ENCODE data around the gene SLC9A9. TPM values are rescaled to one million over a fixed set of nuclear protein-coding genes. Genes with fewer than 3 reads are reported as not detected.

SLC9A9 gene
- total RNA-seq, 4 donors from 2014 or later: 1.7 to 8.2 (median 3.6) TPM

DNA sequence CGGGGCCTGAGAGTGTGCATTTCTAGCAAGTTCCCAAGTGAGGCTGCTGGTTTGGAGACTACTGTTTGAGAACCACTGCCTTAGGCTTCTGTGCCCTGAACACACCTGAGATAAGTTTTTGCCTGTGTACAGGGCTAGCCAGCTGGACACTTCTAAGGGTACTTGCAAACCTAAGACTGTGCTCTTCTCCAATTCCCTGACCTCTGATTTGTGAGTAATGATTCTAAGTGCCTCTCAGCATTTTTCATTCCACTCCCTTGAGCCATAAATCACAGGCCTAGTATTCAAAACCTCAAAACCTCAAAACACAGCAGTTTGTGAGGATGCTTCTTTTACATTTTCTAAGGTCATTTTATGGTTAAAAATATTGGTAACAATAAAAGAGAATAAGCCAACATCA is 580.3 kb downstream of the SLC9A9 start:
- Histone ChIP-seq H3K36me3 (no peaks in the 10 kb centered on the region), H3K4me1 (no peaks in the 10 kb centered on the region), H3K9me3 (no peaks in the 10 kb centered on the region), H3K27me3 (no peaks in the 10 kb centered on the region), H3K27ac (no peak overlapping the region), H3K4me3 (no peak overlapping the region)
- intact Hi-C loops (cut with DNase I; ENCODE audit: low total_unique reads): no loop called here
- TF ChIP-seq, protein P1, sequence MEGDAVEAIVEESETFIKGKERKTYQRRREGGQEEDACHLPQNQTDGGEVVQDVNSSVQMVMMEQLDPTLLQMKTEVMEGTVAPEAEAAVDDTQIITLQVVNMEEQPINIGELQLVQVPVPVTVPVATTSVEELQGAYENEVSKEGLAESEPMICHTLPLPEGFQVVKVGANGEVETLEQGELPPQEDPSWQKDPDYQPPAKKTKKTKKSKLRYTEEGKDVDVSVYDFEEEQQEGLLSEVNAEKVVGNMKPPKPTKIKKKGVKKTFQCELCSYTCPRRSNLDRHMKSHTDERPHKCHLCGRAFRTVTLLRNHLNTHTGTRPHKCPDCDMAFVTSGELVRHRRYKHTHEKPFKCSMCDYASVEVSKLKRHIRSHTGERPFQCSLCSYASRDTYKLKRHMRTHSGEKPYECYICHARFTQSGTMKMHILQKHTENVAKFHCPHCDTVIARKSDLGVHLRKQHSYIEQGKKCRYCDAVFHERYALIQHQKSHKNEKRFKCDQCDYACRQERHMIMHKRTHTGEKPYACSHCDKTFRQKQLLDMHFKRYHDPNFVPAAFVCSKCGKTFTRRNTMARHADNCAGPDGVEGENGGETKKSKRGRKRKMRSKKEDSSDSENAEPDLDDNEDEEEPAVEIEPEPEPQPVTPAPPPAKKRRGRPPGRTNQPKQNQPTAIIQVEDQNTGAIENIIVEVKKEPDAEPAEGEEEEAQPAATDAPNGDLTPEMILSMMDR (IDR thresholded peaks at IDR 0.05 in 4 of 5, conservative IDR thresholded peaks at IDR 0.05 in 1 of 5): no peak
- no peak for TF ChIP-seq POLR2A (IDR thresholded peaks at IDR 0.05)
- in situ Hi-C loops (cut with MboI; ENCODE audit: low sequenced_read_pairs in 4 of 4): no loop called here
- no peak for DNase-seq
- no peak for ATAC-seq

DNA sequence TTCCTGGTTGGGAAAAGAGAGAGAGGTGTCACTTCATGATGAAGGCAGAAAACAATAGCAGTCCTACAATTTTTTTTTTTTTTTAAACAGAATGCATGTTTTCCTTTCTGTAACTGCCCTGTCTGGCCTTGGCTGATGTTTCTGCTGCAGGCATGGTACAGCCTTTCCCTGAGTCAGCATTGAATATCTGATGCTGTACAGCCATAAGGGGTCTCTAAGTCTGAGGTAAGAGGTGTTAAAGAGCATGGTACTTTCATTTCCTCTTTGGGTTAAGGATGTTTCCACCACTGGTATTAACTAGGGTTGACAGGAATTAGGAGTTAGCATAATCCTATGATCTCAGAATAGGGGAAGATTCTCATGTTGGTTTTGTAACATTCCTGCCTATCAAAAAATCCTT is 581.3 kb downstream of the SLC9A9 start:
- Histone ChIP-seq H3K36me3 (no peaks in the 10 kb centered on the region), H3K27me3 (no peaks in the 10 kb centered on the region), H3K27ac (no peak overlapping the region), H3K4me1 (no peaks in the 10 kb centered on the region), H3K4me3 (no peak overlapping the region), H3K9me3 (no peaks in the 10 kb centered on the region)
- TF ChIP-seq POLR2A (IDR thresholded peaks at IDR 0.05): no peak
- TF ChIP-seq, protein P1 (IDR thresholded peaks at IDR 0.05 in 4 of 5, conservative IDR thresholded peaks at IDR 0.05 in 1 of 5): no peak
- ATAC-seq (no peak), DNase-seq (no peak)
- in situ Hi-C loops (cut with MboI; ENCODE audit: low sequenced_read_pairs in 4 of 4) (no loop called here), intact Hi-C loops (cut with DNase I; ENCODE audit: low total_unique reads) (no loop called here)

DNA sequence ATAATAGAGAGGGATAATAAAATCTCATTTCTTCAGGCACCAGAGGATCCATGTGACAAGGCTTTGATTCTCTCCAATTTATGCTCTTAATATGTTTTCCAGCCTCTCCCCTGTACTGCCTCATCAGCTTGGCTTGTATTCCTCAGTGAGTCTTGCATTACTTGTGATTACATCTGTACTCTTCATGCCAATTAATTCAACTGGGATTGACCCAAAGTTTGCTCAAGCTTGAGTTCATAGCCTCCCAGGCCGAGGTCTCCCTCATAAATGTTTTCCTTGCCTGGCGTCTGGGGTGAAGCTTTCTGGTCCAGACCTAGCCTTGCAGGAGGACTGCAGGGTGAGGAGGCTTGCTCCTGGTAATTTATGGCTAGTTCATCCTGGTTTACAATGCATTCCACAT is 581.8 kb downstream of the SLC9A9 start:
- Histone ChIP-seq H3K4me3 (no peak overlapping the region), H3K4me1 (no peaks in the 10 kb centered on the region), H3K27ac (no peak overlapping the region), H3K9me3 (no peaks in the 10 kb centered on the region), H3K36me3 (no peaks in the 10 kb centered on the region), H3K27me3 (no peaks in the 10 kb centered on the region)
- in situ Hi-C loops (cut with MboI; ENCODE audit: low sequenced_read_pairs in 4 of 4) (no loop called here), intact Hi-C loops (cut with DNase I; ENCODE audit: low total_unique reads) (no loop called here)
- no peak for DNase-seq
- TF ChIP-seq, protein P1 (IDR thresholded peaks at IDR 0.05 in 4 of 5, conservative IDR thresholded peaks at IDR 0.05 in 1 of 5): no peak
- TF ChIP-seq POLR2A (IDR thresholded peaks at IDR 0.05): no peak
- ATAC-seq: no peak

DNA sequence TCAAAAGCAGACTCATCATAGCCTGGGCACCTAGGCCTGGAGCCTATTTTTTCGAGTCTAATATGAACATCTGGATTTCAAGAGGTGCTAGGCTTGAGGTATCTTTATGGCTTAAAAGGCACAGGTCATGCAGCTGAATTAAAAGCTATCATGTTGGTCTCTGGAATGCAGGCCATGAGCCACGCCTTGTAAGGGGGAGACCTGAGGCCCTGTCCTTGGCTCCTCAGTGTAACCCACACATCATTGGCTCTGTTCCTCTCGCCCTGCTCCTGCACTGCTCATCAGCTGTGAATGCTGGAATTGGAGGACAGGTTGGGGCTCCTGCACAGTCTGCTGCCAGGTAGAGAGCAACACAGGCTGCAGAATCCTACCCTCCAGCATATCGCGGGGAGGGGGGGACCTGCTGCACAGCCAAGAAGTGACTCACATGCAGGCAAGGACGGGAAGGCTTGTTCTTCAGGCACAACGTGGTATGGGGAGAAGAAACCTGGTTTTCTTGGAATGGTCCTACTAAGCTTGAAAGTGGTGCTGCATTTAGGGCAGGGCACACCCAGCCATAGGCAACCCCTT is 582.7 kb downstream of the SLC9A9 start:
- Histone ChIP-seq H3K9me3 (no peaks in the 10 kb centered on the region), H3K27me3 (no peaks in the 10 kb centered on the region), H3K4me3 (no peak overlapping the region), H3K27ac (no peak overlapping the region), H3K4me1 (no peaks in the 10 kb centered on the region), H3K36me3 (no peaks in the 10 kb centered on the region)
- in situ Hi-C loops (cut with MboI; ENCODE audit: low sequenced_read_pairs in 4 of 4): no loop called here
- intact Hi-C loops (cut with DNase I; ENCODE audit: low total_unique reads): no loop called here
- TF ChIP-seq, protein P1 (IDR thresholded peaks at IDR 0.05 in 4 of 5, conservative IDR thresholded peaks at IDR 0.05 in 1 of 5): no peak
- no peak for TF ChIP-seq POLR2A (IDR thresholded peaks at IDR 0.05)
- no peak for DNase-seq
- ATAC-seq: no peak
